Measurements from ENCODE around the gene PRPH2. TPM values are rescaled to one million over a fixed set of nuclear protein-coding genes. Genes with fewer than 3 reads are reported as not detected.

PRPH2 gene
- polyA plus RNA-seq, 3 donors: 0.05 TPM; not detected in 2

DNA sequence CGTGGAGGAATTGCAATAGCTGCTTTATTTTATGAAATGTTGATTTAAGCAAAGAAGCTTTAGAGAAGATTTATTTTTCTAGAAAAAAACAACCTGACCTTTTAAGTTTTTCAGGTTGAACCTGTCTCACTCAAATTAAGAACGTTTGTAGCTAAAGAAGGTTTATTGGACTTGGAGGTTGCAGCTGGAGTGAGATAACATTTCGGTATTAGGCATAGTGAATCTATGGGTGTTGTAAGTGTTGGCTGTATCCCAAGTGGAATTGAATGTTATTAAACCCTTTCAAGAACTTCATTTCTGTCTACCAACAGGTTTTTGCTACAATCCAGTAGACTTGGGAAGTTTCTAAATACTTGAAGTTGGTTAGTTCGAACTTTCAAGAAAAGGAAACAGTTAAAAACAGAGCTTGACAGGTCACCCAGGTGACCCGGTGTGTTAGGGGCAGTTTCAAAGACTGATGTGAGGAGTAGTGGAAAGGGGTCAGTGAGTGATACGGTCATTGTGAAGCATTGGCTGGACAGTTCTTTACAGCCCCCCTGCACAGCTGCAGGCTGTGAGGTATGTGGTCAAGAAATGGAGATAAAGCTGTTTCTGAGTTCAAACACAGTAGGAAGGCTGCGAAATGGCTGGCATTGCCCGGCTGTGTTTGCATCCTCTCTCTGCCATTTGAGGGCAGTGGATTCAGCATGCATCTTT lies 26.0 kb upstream of the PRPH2 start:
- Mint-ChIP-seq H3K27ac (peak overlapping the region in 1 of 7 donors; percentile 16), H3K4me1 (peaks cover 37% of the 10 kb centered on the region), H3K4me3 (peak overlapping the region; percentile 96 to 100), H3K27me3 (ENCODE audit: low read depth in 3 of 3) (no peaks in the 10 kb centered on the region), H3K9me3 (peaks cover 0 to 2% (median 0%) of the 10 kb centered on the region in 7 donors), H3K36me3 (peaks cover 5 to 9% of the 10 kb centered on the region in 2 donors)
- 92% methylated on average over 2 of the region's 8 CpGs for WGBS (ENCODE audit: insufficient coverage)
- peaks cover 18 to 30% of the 10 kb centered on the region in 2 donors for H3K4me1 ChIP-seq (ENCODE audit: control insufficient read depth in 1 of 2, insufficient read depth in 2 of 2, low read length in 2 of 2)
- intact Hi-C loops (cut with micrococcal nuclease): loop anchor here (5.0 to 10.0 kb wide), 3 partner anchors 146 to 426 kb away; partner anchors contain the start of gene SRF (in 1 of the 2)
- TF ChIP-seq, protein P1, sequence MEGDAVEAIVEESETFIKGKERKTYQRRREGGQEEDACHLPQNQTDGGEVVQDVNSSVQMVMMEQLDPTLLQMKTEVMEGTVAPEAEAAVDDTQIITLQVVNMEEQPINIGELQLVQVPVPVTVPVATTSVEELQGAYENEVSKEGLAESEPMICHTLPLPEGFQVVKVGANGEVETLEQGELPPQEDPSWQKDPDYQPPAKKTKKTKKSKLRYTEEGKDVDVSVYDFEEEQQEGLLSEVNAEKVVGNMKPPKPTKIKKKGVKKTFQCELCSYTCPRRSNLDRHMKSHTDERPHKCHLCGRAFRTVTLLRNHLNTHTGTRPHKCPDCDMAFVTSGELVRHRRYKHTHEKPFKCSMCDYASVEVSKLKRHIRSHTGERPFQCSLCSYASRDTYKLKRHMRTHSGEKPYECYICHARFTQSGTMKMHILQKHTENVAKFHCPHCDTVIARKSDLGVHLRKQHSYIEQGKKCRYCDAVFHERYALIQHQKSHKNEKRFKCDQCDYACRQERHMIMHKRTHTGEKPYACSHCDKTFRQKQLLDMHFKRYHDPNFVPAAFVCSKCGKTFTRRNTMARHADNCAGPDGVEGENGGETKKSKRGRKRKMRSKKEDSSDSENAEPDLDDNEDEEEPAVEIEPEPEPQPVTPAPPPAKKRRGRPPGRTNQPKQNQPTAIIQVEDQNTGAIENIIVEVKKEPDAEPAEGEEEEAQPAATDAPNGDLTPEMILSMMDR (IDR thresholded peaks at IDR 0.05): no peak
- H3K79me2 ChIP-seq (ENCODE audit: insufficient read depth, low read length): peaks cover 33% of the 10 kb centered on the region
- H4K20me1 ChIP-seq (ENCODE audit: insufficient read depth, low read length): peaks cover 15% of the 10 kb centered on the region
- no peaks in the 10 kb centered on the region for H3K36me3 ChIP-seq (replicated peaks in 1 of 2; ENCODE audit: control insufficient read depth in 1 of 2, insufficient read depth in 2 of 2, low read length in 2 of 2)
- H3K27ac ChIP-seq (ENCODE audit: low read depth in 1 of 2, low read length in 2 of 2): no peak overlapping the region
- peak overlapping the region; percentile 83 for H3K4me2 ChIP-seq (replicated peaks; ENCODE audit: extremely low read depth, low read length, poor library complexity, severe bottlenecking)
- DNase-seq: no peak
- H3K9me3 ChIP-seq (replicated peaks in 1 of 2; ENCODE audit: control insufficient read depth in 1 of 2, insufficient read depth in 1 of 2, low read length in 2 of 2): no peaks in the 10 kb centered on the region
- H3K27me3 ChIP-seq (ENCODE audit: control insufficient read depth in 2 of 2, insufficient read depth in 2 of 2, low read length in 2 of 2): no peaks in the 10 kb centered on the region
- no peak overlapping the region for H3K9ac ChIP-seq (ENCODE audit: insufficient read depth, low read length, poor library complexity, severe bottlenecking)
- H2AFZ ChIP-seq (ENCODE audit: insufficient read depth, low read depth, low read length, poor library complexity, severe bottlenecking): no peak overlapping the region
- H3K4me3 ChIP-seq (replicated peaks in 1 of 3; ENCODE audit: low read depth in 2 of 3, low read length in 3 of 3): peak overlapping the region in 1 of 3 experiments; percentile 97

GRCh38 chr6:42746463-42747391 lies 24.3 kb upstream of the PRPH2 start:
- peak overlapping the region; percentile 87 for H2AFZ ChIP-seq (ENCODE audit: insufficient read depth, low read depth, low read length, poor library complexity, severe bottlenecking)
- TF ChIP-seq, protein P1 (IDR thresholded peaks at IDR 0.05): no peak
- H3K27me3 ChIP-seq (ENCODE audit: control insufficient read depth in 2 of 2, insufficient read depth in 2 of 2, low read length in 2 of 2): no peaks in the 10 kb centered on the region
- Mint-ChIP-seq H3K27ac (peak overlapping the region; percentile 76 to 95 (median 88)), H3K4me3 (peak overlapping the region; percentile 96 to 100), H3K36me3 (peaks cover 0 to 9% of the 10 kb centered on the region in 2 donors), H3K9me3 (peaks cover 0 to 2% (median 0%) of the 10 kb centered on the region in 7 donors), H3K27me3 (ENCODE audit: low read depth in 3 of 3) (no peaks in the 10 kb centered on the region), H3K4me1 (peaks cover 39% of the 10 kb centered on the region)
- peak overlapping the region; percentile 83 to 99 (median 97) for H3K4me3 ChIP-seq (replicated peaks in 1 of 3; ENCODE audit: low read depth in 2 of 3, low read length in 3 of 3)
- H3K4me2 ChIP-seq (replicated peaks; ENCODE audit: extremely low read depth, low read length, poor library complexity, severe bottlenecking): peak overlapping the region; percentile 83
- peaks cover 33% of the 10 kb centered on the region for H3K79me2 ChIP-seq (ENCODE audit: insufficient read depth, low read length)
- WGBS (ENCODE audit: insufficient coverage): 0% methylated on average over 28 of the region's 55 CpGs
- peak overlapping the region; percentile 97 for H3K9ac ChIP-seq (ENCODE audit: insufficient read depth, low read length, poor library complexity, severe bottlenecking)
- DNase-seq: peak; percentile 56 to 69 (median 65)
- H3K27ac ChIP-seq (ENCODE audit: low read depth in 1 of 2, low read length in 2 of 2): peak overlapping the region; percentile 63 to 84
- intact Hi-C loops (cut with micrococcal nuclease): loop anchor here (2.0 to 10.0 kb wide), 4 partner anchors 36 to 428 kb away; partner anchors contain the start of genes BICRAL (in 2 of the 2) and SRF (in 1 of the 2)
- H3K4me1 ChIP-seq (ENCODE audit: control insufficient read depth in 1 of 2, insufficient read depth in 2 of 2, low read length in 2 of 2): peaks cover 18 to 30% of the 10 kb centered on the region in 2 donors
- H3K36me3 ChIP-seq (replicated peaks in 1 of 2; ENCODE audit: control insufficient read depth in 1 of 2, insufficient read depth in 2 of 2, low read length in 2 of 2): no peaks in the 10 kb centered on the region
- H4K20me1 ChIP-seq (ENCODE audit: insufficient read depth, low read length): peaks cover 15% of the 10 kb centered on the region
- H3K9me3 ChIP-seq (replicated peaks in 1 of 2; ENCODE audit: control insufficient read depth in 1 of 2, insufficient read depth in 1 of 2, low read length in 2 of 2): no peaks in the 10 kb centered on the region
